ENCODE measurements around the gene SDK1.

The SDK1 gene

DNA sequence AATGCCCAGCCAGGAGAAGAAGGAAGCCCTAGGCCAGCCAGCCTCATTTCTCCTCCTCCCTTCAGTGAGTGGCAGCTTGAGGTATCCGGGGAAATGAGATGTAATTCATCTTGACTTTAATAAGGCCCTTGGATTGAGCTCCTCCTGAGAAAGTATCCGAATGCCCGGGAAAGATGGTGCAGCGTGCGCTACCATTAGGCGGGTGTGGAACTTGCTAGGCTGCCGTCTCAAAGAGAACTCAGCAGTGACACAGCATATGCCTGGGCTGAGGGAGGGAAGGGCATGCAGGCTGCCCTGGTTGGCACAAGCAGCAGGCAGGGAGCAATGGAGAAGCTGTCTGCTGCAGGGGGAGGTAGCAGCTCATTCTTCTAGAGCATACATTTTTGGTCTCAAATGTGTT, 721.2 kb downstream of the SDK1 start:
- Histone ChIP-seq H3K27me3 (ENCODE audit: insufficient read depth, poor library complexity, severe bottlenecking) (no peaks in the 10 kb centered on the region), H3K9me3 (ENCODE audit: severe bottlenecking) (peaks cover 4% of the 10 kb centered on the region), H3K4me3 (ENCODE audit: severe bottlenecking) (no peak overlapping the region), H3K4me1 (ENCODE audit: insufficient read depth, poor library complexity, severe bottlenecking) (no peaks in the 10 kb centered on the region), H3K36me3 (ENCODE audit: low read depth) (no peaks in the 10 kb centered on the region), H3K27ac (ENCODE audit: poor library complexity, severe bottlenecking) (no peak overlapping the region)
- TF ChIP-seq, protein P1, sequence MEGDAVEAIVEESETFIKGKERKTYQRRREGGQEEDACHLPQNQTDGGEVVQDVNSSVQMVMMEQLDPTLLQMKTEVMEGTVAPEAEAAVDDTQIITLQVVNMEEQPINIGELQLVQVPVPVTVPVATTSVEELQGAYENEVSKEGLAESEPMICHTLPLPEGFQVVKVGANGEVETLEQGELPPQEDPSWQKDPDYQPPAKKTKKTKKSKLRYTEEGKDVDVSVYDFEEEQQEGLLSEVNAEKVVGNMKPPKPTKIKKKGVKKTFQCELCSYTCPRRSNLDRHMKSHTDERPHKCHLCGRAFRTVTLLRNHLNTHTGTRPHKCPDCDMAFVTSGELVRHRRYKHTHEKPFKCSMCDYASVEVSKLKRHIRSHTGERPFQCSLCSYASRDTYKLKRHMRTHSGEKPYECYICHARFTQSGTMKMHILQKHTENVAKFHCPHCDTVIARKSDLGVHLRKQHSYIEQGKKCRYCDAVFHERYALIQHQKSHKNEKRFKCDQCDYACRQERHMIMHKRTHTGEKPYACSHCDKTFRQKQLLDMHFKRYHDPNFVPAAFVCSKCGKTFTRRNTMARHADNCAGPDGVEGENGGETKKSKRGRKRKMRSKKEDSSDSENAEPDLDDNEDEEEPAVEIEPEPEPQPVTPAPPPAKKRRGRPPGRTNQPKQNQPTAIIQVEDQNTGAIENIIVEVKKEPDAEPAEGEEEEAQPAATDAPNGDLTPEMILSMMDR (IDR thresholded peaks at IDR 0.05; ENCODE audit: poor library complexity, severe bottlenecking) = no peak
- DNase-seq (ENCODE audit: low spot score) = no peak
- no peak for ATAC-seq (ENCODE audit: low read depth)

DNA sequence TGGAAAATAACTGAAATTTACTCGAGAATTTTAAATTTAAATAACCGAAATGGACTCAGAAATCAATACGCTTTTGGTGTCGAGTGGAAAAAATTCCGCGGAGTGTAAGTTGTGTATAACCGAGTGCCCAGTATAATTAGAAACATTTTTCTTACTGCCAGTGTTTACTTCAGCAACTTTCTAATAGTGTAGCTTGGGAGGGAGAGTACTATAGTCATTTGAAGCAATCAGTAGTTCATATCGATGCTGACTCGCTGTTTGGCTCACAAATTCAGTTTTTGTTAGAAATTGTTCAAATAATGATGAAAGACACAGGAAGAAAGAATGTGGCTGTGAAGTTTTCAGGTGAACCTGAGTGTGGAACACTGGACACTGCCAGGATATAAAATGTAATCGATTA, 722.5 kb downstream of the SDK1 start:
- TF ChIP-seq, protein P1 (IDR thresholded peaks at IDR 0.05; ENCODE audit: poor library complexity, severe bottlenecking) = no peak
- Histone ChIP-seq H3K9me3 (ENCODE audit: severe bottlenecking) (peaks cover 4% of the 10 kb centered on the region), H3K4me3 (ENCODE audit: severe bottlenecking) (no peak overlapping the region), H3K4me1 (ENCODE audit: insufficient read depth, poor library complexity, severe bottlenecking) (no peaks in the 10 kb centered on the region), H3K27ac (ENCODE audit: poor library complexity, severe bottlenecking) (no peak overlapping the region), H3K27me3 (ENCODE audit: insufficient read depth, poor library complexity, severe bottlenecking) (no peaks in the 10 kb centered on the region), H3K36me3 (ENCODE audit: low read depth) (no peaks in the 10 kb centered on the region)
- no peak for ATAC-seq (ENCODE audit: low read depth)
- DNase-seq (ENCODE audit: low spot score) = no peak

DNA sequence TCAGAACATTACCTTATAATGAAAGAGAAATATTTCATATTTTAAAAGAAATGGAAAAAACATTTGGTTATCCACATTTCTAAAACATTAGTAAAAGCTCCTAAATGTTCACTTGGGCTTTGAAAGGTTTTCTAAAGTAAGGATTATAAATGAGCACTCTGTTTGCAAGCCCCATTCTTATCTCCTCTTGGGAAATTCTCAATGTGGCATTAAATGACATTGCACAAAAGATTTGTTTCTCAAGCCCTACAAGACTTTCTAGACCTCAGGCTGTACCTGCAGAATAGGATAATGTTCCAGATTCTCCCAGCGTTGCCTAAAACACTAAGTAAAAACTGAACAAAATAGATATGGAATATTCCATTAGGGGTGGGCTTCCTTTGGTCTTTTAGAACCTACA, 723.1 kb downstream of the SDK1 start:
- no peak overlapping the region for H3K27ac ChIP-seq (ENCODE audit: poor library complexity, severe bottlenecking)
- TF ChIP-seq, protein P1 (IDR thresholded peaks at IDR 0.05; ENCODE audit: poor library complexity, severe bottlenecking) = no peak
- H3K36me3 ChIP-seq (ENCODE audit: low read depth) = no peaks in the 10 kb centered on the region
- no peak overlapping the region for H3K4me3 ChIP-seq (ENCODE audit: severe bottlenecking)
- peaks cover 4% of the 10 kb centered on the region for H3K9me3 ChIP-seq (ENCODE audit: severe bottlenecking)
- DNase-seq (ENCODE audit: low spot score) (no peak), ATAC-seq (ENCODE audit: low read depth) (no peak)
- H3K4me1 ChIP-seq (ENCODE audit: insufficient read depth, poor library complexity, severe bottlenecking) = no peaks in the 10 kb centered on the region
- no peaks in the 10 kb centered on the region for H3K27me3 ChIP-seq (ENCODE audit: insufficient read depth, poor library complexity, severe bottlenecking)

DNA sequence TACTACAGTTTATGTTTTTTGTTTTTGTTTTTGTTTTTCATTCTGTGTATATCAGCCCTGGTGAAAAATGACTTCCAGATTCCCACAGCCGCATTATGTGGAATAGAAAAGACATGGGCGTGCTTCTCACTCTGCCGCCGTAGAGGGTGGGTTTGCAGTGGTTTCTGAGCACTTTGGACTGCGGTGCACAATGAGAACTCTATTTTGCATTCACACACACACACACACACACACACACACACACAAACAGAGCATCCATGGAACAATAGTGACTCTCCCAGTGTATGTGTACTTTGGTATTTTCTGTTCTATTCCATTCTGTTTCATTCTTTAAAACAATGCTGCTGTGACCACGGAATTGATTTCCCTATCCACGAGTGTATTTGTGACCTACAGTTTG, 723.8 kb downstream of the SDK1 start:
- H3K27ac ChIP-seq (ENCODE audit: poor library complexity, severe bottlenecking) = no peak overlapping the region
- no peak overlapping the region for H3K4me3 ChIP-seq (ENCODE audit: severe bottlenecking)
- H3K4me1 ChIP-seq (ENCODE audit: insufficient read depth, poor library complexity, severe bottlenecking) = no peaks in the 10 kb centered on the region
- peaks cover 4% of the 10 kb centered on the region for H3K9me3 ChIP-seq (ENCODE audit: severe bottlenecking)
- no peaks in the 10 kb centered on the region for H3K36me3 ChIP-seq (ENCODE audit: low read depth)
- no peaks in the 10 kb centered on the region for H3K27me3 ChIP-seq (ENCODE audit: insufficient read depth, poor library complexity, severe bottlenecking)
- no peak for DNase-seq (ENCODE audit: low spot score)
- TF ChIP-seq, protein P1 (IDR thresholded peaks at IDR 0.05; ENCODE audit: poor library complexity, severe bottlenecking) = no peak
- ATAC-seq (ENCODE audit: low read depth) = no peak

DNA sequence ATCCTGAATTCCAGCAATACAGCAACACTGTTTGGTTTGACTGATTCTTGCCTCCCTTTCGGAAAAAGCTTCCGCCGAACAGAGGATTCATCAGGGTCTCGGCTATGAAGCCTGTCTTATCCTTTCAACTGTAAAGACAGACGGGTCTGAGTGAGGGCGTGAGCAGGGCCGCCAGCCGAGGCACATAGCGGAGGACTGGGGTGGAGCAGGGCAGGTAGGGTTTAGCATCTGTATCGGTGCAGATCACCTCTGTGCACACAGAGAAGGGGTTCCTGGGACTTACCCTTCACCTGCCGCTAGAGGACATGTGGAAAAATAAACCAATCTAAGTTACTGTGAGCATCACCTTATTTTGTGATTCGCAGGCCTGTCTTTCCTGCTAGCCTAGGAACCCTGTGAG, 724.2 kb downstream of the SDK1 start:
- TF ChIP-seq, protein P1 (IDR thresholded peaks at IDR 0.05; ENCODE audit: poor library complexity, severe bottlenecking) = no peak
- no peak for ATAC-seq (ENCODE audit: low read depth)
- H3K9me3 ChIP-seq (ENCODE audit: severe bottlenecking) = peaks cover 1% of the 10 kb centered on the region

More for the DNA sequence above, 724.2 kb downstream of the SDK1 start:
- H3K27me3 ChIP-seq (ENCODE audit: insufficient read depth, poor library complexity, severe bottlenecking) = no peaks in the 10 kb centered on the region
- H3K4me3 ChIP-seq (ENCODE audit: severe bottlenecking) = no peak overlapping the region
- no peak overlapping the region for H3K27ac ChIP-seq (ENCODE audit: poor library complexity, severe bottlenecking)
- H3K36me3 ChIP-seq (ENCODE audit: low read depth) = no peaks in the 10 kb centered on the region
- no peaks in the 10 kb centered on the region for H3K4me1 ChIP-seq (ENCODE audit: insufficient read depth, poor library complexity, severe bottlenecking)
- DNase-seq (ENCODE audit: low spot score) = no peak

All from RWPE2 (cell line).